GM12878 (cell line): ENCODE data around the gene SHB.

Experiments
- ATF3 ChIP-seq: IDR thresholded peaks from 2 replicates; pipeline ENCODE4 v1.6.1; 2011; ENCODE audit warnings: low read depth, mild to moderate bottlenecking, low read length, moderate library complexity, borderline replicate concordance; ENCODE audit errors: extremely low read depth
- CBX3 ChIP-seq: fragments of 200-600 bp; sonication (generic); IDR thresholded peaks from 2 replicates; pipeline ENCODE4 v1.6.1; 2016; ENCODE audit warnings: low read depth, borderline replicate concordance
- CBX5 ChIP-seq: sonication (generic); IDR thresholded peaks from 2 replicates; pipeline ENCODE4 v1.6.1; 2016; ENCODE audit warnings: low read depth, moderate library complexity, mild to moderate bottlenecking, inconsistent platforms
- CREB1 ChIP-seq: IDR thresholded peaks from 2 replicates; pipeline ENCODE4 v1.6.1; 2012; ENCODE audit warnings: low read depth, mild to moderate bottlenecking, inconsistent platforms
- CTCF ChIP-seq, 3 experiments: IDR thresholded peaks in 2 of 3; conservative IDR thresholded peaks in 1 of 3; 2 replicates each; pipeline ENCODE4 v1.5.1; 2011; ENCODE audit warnings: low read depth in 3 of 3, low read length in 3 of 3, mild to moderate bottlenecking in 3 of 3, control low read depth in 2 of 3, moderate library complexity in 2 of 3, inconsistent platforms in 1 of 3, mixed read lengths in 1 of 3; ENCODE audit not compliant: control insufficient read depth in 2 of 3, insufficient read depth in 1 of 3; ENCODE audit errors: extremely low read depth in 1 of 3
- MAX ChIP-seq: IDR thresholded peaks from 2 replicates; pipeline ENCODE4 v1.6.1; 2012; ENCODE audit warnings: low read depth, low read length, improper control_type of control experiment
- MEF2A ChIP-seq: IDR thresholded peaks from 2 replicates; pipeline ENCODE4 v1.6.1; 2011; ENCODE audit warnings: low read depth, mild to moderate bottlenecking, low read length, moderate library complexity; ENCODE audit not compliant: insufficient read depth
- MXI1 ChIP-seq: fragments of 150-350 bp; IDR thresholded peaks from 2 replicates; pipeline ENCODE4 v1.6.1; 2011; ENCODE audit warnings: low read depth, mild to moderate bottlenecking, inconsistent platforms, low read length, improper control_type of control experiment
- POLR2AphosphoS5 ChIP-seq: IDR thresholded peaks from 2 replicates; pipeline ENCODE4 v1.6.1; 2011; ENCODE audit warnings: mild to moderate bottlenecking, low read length, inconsistent platforms
- SUZ12 ChIP-seq: fragments of 200-600 bp; sonication (generic); IDR thresholded peaks from one replicate; pipeline ENCODE4 v1.6.1; 2018; ENCODE audit warnings: antibody characterized with exemption, mild to moderate bottlenecking; ENCODE audit not compliant: unreplicated experiment
- TAF1 ChIP-seq: IDR thresholded peaks from 2 replicates; pipeline ENCODE4 v1.6.1; 2011; ENCODE audit warnings: mild to moderate bottlenecking, low read depth, low read length, borderline replicate concordance
- YY1 ChIP-seq: IDR thresholded peaks from 2 replicates; pipeline ENCODE4 v1.6.1; 2011; ENCODE audit warnings: low read depth, mild to moderate bottlenecking, low read length

GRCh38 chr9:38092200-38092524 is 23.1 kb upstream of the SHB start:
- TF ChIP-seq ATF3 = no peak
- no peak for TF ChIP-seq MXI1
- no peak for TF ChIP-seq CTCF (IDR thresholded peaks at IDR 0.05 in 2 of 3, conservative IDR thresholded peaks at IDR 0.05 in 1 of 3; ENCODE audit: control insufficient read depth in 2 of 3, extremely low read depth in 1 of 3, insufficient read depth in 1 of 3, low read depth in 3 of 3, low read length in 3 of 3)
- no peak for TF ChIP-seq MEF2A
- TF ChIP-seq TAF1 = no peak
- TF ChIP-seq SUZ12 = no peak
- no peak for TF ChIP-seq POLR2AphosphoS5
- no peak for TF ChIP-seq CBX3
- no peak for TF ChIP-seq MAX
- TF ChIP-seq CREB1 = no peak
- TF ChIP-seq CBX5 = no peak
- TF ChIP-seq YY1 = no peak
